GM18868 (cell line): Measurements from ENCODE around the gene GAS5.
"Not testable (repeated sequence)": the region's sequence is repeated elsewhere in the genome, so short reads cannot be mapped to it uniquely, and the experiment has no call there.

Experiments
- ATAC-seq: cut with Tn5 transposase; IDR thresholded peaks from one replicate; pipeline ENCODE4 v1.9.1; 2021; ENCODE audit warnings: mild to moderate bottlenecking, moderate library complexity; ENCODE audit not compliant: unreplicated experiment

GAS5 gene

DNA sequence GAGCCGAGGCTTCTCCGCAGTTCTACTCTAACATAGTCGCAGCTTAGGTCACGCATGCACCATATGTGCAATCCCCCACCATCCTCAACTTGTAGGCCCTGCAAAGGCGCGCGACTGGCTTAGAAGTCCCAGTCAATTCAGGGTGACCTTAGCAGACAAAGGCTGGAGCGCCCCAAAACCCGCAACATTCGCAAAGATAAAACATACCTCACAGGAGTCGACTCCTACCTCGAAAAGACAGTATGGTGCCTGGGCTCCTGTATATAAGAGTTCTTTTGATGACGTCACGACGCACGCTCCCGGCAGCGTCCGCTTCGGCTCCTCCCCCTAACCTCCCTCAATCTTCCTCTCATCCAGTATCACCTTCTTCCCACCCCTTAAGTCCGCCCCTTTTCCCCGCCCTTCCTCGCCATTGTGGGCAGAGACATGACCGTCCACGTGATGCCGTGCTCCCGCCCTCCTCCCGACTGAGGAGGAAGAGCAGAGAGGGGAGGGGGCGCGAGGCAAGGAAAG is at the start of gene GAS5:
TSS of gene GAS5 (minus strand) at position 237 of the 513 bp plus-strand sequence.
- ATAC-seq, result peak; percentile 79

DNA sequence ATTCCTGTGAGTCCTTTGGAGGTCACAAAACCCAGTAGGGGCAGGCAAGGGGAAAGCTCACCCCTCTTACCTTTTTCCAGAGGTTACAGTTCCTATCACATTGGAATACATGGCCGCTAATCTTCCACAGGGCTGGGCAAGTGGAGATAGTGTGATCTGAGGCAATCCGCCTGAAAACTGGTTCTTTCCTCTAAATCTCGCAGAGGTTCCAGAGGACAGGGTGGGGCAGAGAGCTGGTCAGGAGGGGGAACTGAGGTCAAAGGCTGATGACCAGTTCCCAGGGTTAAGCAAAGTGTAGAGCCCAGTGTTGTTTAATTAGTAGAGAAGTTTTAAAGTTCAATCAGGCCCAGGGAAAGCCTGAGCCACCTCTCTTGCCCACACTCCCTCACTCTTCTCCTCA is 49.4 kb upstream of the GAS5 start, which contains the start of gene SERPINC1:
TSS of gene SERPINC1 (minus strand) at position 179 of the 400 bp plus-strand sequence. CDS start at position 111, 68 bp downstream.
- ATAC-seq, result no peak

DNA sequence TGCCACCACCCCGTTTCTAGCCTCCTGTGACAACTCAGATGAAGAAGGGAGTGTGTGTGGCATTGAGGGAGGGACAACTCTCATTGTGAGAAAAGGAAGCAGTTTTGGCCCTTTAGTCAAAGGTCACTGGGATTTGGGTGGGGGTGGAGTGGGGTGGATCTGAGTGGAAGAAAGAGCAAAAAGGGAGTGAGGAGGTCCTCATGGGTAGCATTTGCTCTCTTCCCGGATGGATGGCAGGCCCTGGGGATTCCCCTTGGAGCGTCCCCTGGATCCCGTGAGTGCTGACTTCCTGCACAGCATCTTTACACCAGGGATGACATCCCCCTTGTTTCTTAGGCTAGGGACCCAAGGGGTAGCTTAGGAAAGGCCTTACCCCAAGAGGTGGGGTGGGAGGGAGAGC is 48.9 kb upstream of the GAS5 start:
- ATAC-seq, result no peak

DNA sequence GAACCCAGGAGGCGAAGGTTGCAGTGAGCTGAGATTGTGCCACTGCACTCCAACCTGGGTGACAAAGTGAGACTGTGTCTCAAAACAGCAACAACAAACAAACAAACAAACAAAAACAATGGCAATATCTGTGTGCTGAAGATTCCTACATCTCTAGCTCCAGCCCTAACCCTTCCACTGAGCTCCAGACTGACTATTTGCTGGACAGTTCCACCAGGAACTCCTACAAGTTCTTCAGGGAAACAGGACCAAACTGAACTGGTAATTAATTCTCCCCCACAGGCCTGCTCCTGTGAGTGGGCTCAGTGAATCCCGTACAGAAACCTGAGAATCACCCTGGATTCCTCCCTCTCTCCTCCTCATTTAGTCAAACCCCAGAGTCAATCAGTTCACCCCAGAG is 47.8 kb upstream of the GAS5 start:
- ATAC-seq, result no peak

DNA sequence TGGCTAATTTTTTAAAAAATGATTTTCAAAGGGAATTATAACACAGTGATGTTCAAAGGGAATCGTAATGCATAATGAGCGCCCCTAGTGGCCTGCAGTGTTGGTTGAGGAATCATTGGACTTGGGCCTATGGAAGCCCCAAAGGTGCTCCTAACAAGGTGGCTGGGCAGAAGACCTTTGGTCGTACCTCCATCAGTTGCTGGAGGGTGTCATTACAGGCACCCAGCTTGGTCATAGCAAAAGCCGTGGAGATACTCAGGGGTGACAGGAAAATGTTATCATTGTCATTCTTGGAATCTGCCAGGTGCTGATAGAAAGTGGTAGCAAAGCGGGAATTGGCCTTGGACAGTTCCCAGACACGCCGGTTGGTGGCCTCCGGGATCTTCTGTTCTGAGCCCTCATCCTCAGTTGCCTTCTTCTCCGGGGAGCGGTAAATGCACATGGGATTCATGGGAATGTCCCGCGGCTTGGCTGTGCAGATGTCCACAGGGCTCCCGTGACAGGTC is 46.6 kb upstream of the GAS5 start:
- no peak for ATAC-seq

DNA sequence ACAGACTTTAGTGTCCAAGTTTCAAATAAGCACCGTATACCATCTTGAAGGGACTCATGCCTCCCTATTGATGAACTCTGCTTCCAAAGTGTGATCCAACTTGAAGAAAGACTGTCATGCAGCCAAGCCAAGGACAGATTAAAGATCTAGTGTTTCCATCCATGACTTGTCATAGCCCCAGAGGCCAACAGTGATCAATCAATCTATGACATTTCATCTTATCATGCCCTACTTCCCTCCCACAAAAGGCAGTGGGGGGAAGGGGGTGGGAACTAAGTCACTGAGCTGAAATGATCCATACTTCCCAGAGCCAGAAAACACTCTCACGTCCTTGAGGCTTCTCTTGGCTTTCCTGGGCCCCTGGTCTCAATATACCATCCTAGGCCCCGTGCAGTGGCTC is 45.3 kb upstream of the GAS5 start:
- ATAC-seq, result no peak

DNA sequence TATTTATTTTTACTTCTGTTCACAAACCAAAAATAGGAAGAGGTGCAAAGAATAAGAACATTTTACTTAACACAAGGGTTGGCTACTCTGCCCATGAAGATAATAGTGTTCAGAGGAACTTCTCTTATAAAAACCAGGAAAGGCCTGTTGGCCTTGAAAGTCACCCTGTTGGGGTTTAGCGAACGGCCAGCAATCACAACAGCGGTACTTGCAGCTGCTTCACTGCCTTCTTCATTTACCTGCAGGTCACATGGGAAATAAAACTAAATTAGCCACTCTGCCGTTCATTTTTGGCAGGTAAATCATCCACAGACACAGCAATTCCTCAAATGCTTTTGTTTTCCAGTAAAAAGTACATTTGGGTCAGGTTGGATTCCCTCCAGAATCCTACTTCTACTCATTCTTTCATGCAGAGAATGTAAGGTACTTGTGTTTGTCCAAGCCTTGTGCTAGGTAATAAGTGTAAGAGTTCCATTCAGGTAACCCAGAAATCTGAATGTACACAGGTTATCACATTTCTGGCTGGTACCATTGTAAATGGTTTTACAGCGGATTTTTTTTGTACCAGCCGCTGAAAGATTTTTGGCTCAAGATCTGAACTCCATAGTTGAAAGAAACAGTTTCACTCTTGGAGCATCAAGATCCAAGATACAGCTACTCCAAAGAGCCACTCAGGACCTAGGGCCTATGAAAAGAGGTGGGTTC is 36.2 kb upstream of the GAS5 start:
- no peak for ATAC-seq

DNA sequence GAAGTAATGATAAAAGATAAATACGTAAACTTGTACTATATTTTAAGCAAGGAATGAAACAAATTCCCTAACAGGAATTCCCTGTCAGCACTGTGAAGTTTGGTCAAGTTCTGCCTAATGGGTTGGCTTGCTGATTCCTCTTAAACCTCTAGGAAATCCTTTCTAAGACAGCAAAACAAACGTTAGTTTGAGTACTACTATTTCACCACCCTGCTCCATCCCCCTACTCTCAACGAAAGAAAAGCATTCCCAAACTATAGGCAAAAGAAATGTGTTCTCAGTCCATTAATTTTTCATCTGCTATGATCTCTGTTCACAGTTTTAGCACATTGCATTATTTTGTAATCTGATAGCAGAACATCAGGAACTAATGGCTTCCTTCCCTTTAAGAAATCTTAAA is 33.2 kb upstream of the GAS5 start:
- ATAC-seq, result no peak

DNA sequence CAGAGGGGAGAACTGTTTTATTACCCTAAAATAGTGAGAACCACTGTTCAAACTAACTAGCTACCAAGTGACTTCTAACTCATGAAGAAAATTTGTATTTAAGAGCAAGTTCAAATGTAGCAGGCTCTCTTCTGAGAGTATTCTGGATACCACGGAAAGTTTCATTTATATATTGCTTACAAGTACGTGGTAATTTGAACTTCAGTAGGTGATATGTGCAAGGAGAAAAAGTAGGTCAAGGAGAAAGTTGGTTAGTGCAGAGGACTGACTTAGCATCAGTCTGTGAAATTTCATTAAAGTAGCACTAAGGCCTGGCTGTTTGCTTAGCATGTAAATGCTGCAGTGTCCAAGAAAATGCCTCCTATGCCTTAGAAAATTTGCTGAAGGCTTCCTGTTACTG is 32.6 kb upstream of the GAS5 start:
- ATAC-seq, result no peak

DNA sequence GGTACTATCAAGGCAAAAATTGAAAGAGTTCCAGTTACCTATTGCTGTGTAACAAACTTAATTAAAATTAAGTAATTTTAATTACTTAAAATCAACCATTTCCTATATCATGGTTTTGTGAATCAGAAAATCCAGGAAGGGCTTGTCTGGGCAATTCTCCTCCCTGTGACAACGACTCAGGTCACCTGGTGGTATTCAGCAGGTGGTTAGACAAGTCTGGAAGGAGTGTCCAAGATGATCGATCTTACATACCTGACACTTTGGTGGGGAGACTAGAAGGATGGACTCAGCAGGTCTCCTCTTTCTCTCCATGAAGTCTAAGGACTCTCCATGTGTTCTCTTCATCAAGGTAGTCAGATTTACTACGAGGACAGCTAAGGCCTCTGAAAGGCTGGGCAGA is 26.4 kb upstream of the GAS5 start:
- ATAC-seq, result no peak

DNA sequence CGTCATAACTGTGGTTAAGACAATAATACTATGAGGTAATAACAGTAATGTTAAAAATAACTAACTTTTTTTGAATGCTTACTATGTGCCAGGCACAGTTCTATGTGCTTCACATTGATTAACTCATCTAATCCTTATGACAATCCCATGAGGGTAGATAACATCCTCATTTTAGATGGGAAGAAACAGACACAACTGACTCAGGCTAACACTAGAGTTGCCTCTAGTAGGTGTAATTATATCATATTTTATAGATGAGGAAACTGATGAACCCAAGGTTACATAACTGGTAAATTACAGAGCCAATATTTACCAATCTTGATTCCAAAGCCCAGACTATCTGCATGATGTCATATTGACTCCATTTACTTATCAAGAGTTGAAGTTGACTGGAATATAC is 25.8 kb upstream of the GAS5 start:
- ATAC-seq, result no peak

DNA sequence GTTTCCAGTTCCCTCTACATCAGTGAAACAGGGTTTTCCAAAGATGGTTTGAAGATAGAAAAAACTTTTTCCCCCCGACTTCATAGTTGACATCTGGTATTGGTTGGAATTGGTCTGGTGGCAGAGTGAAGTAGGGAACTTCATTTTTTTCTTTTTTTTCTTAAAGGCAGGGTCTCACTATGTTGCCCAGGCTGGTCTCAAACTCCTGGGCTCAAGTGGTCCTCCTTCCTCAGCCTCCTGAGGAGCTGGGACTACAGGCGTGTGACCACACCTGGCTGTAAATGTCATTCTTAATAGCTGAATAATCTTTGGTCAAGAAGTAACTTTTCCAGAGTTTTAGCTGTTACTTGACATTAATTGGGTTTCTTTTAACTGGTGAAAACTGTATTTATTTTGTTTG is 22.1 kb upstream of the GAS5 start:
- ATAC-seq, result no peak

DNA sequence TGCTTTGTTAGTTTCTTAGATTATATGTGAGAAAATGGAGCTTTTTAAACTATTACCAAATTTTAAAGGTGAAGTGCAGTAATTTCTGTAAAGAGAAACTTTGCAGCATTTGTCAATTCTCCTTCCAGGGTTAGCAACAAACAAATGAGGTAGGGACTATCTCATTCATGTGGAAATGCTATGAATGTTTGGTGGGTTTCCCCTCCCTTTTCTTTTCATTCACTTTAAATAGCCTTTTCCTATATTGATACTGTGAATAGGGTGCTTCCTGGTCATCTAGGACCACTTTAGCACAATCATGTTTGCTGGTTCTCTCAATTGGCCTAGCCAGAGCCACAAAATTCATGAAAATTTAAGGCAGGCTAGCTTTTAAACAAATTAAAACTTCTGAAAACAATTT is 21.0 kb upstream of the GAS5 start:
- ATAC-seq, result no peak

DNA sequence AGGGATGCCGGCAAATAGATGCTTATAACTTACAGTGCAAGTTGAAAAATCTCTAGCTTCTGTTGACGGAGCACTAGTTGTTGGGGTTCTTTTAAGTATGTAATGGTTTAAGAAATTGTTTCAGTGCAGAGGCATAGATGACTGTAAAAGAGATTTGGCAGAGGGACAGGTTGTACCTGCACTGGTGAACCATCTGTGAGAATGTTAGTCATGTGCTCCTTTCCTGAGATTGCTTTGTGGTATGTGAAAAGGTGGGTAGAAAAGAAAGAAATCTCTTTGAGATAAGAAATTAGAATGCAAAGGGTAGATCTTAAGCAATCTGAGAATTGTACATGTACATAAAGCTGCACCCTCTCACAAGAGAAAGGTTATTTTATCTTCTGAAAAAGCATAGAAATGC is 19.8 kb upstream of the GAS5 start:
- no peak for ATAC-seq

DNA sequence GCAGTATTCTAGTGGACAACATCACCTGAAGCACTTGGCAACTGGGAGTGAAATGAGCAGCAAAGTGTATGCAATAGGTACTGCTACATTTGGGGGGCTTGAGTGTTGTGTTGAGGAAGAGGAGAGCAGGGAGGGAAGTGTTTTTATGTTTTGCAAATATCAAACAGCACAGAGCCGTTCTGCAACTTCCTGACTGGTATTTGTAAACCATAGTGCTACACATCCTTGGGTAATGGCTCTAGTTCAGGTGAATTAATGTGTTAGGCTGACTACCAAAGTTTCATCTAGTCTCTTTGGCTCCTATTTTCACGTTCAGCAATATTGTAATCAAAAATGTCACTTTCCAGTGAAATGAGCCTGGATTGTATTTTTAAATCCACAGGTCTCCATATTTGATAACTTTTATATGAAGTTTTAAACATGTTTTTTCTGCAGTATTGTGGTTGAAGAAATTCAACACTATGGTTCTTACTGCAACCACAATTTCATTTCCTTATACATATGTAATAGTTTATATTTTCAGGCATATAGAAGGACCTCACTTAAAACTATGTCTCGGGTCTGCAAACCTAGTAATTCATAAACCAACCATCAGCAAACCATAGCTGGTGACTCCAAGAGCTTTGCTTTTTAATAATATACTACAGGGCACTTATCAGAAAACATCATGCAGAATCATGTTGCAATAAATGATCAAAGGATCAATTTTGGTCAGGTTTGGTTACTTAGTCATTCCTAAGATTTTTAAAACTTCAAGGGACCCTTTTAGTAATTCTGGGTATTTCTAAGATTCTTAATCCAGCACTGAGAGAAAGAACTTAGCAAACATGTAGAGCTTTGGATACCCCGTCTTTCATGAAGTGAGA is 19.2 kb upstream of the GAS5 start:
- no peak for ATAC-seq

DNA sequence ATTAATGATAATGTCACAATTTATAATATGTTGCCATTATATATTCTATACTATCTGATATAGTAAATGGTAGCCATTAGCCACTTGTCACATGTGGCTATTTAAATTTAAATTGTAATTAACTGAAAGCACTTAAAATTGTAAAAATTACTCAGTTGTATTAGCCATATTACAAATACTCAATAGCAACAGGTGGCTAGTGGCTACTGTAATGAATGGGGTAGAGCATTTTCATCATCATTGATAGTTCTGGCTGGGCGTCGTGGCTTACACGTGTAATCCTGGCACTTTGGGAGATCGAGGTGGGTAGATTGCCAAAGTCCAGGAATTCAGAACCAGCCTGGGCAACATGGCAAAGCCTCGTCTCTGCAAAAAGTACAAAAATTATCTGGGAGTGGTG is 16.9 kb upstream of the GAS5 start:
- no peak for ATAC-seq

DNA sequence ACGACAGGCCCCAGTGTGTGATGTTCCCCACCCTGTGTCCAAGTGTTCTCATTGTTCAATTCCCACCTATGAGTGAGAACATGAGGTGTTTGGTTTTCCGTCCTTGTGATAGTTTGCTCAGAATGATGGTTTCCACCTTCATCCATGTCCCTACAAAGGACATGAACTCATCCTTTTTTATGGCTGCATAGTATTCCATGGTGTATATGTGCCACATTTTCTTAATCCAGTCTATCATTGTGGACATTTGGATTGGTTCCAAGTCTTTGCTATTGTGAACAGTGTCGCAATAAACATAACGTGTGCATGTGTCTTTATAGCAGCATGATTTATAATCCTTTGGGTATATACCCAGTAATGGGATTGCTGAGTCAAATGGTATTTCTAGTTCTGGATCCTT is 13.3 kb upstream of the GAS5 start:
- ATAC-seq, result not testable (repeated sequence)

DNA sequence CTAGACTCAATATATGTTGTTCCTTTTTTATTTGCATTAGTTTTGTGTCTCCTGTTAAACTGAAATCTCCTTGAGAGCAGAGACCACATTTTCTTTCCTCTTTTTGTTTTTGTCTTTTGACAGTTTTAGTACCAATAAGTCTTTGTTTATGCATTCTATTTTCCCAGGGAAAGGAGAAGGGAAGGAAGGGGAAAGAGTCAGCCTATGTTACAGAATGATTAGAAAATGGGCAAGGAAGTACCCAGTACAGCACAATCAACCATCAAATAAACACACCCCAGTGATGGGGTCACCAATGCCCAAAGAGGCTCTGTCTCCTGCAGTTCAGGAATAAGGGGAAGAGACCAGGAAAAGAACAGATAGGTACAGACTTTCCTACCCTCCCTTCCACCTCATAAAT is 10.5 kb upstream of the GAS5 start:
- ATAC-seq, result no peak

DNA sequence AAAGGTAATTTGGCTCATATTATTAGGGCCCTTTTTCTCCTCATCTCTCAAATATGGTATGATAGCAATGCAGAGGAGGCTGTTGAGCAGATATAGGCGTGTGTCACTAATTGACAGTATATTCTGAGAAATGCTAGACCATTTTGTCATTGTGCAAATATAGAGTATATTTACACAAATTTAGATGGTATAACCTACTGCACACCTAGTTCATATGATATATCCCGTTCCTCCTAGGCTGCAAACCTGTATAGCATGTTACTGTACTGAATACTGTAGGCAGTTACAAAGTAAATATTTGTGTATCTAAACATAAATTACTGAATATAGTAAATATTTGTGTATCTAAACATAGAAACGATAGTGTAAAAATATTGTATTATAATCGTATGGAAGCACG is 8.9 kb upstream of the GAS5 start:
- ATAC-seq, result no peak

DNA sequence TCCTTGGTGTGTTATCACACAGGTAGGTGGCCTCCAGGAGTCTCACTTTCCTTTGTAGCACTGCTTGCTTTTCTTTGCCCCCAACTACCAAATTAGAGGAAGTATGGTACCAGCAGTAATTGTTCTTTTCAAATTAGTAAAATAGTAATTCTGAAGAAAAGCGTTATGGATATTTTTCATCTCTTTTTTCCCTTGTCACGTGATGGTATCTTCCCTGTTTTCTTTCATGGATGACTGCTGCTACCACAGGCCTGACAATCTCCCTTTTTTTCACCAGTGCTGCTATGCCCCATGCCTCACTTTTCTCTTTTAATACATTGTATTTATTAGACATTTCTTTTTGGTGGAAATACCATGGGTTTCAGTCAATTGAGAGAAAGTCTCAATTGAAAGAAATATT is 3.7 kb upstream of the GAS5 start:
- no peak for ATAC-seq

DNA sequence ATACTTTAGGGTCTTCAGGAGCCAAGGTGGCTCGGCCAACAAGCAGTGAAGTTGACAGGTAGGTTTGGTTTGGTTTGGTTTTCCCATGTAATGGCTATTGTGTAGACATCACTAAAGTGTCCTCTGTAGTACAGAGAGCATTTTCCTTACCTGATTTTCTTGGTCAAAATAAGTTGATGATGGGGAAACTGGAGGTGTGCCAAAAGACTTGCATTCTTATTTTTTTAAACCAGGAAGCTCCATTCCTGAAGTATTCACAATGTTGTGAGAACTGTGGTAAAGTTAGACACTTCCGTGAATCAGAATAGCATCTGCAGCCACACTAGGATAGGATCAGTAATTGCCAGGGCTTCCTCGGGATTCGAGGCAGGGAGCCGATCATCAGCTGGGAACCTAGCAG is 3.3 kb upstream of the GAS5 start:
- ATAC-seq, result no peak
